GM21825 (cell line): Measurements from ENCODE around the gene PRG2.
A peak's percentile ranks its signal among the peaks of the same experiment; 100 is the strongest.

ENCODE experiments used
- ATAC-seq: cut with Tn5 transposase; IDR thresholded peaks from one replicate; pipeline ENCODE4 v1.9.1; 2021; ENCODE audit warnings: mild to moderate bottlenecking, moderate library complexity; ENCODE audit not compliant: unreplicated experiment

The PRG2 gene

GRCh38 chr11:57390535-57390934 is at the start of gene PRG2:
TSS of gene PRG2 (minus strand) at chr11:57390650. CDS start at chr11:57389944, 706 bp downstream.
- no peak for ATAC-seq

- ATAC-seq: no peak
Observed at GRCh38 chr11:57439786-57440185, 49.3 kb upstream of the PRG2 start.

GRCh38 chr11:57438345-57439285 is 48.2 kb upstream of the PRG2 start:
- ATAC-seq: no peak

- ATAC-seq: no peak
Observed at GRCh38 chr11:57436031-57436430, 45.6 kb upstream of the PRG2 start.

GRCh38 chr11:57434640-57435546 is 44.4 kb upstream of the PRG2 start:
- ATAC-seq: no peak

GRCh38 chr11:57432714-57433163 is 42.3 kb upstream of the PRG2 start:
- ATAC-seq: no peak

- ATAC-seq: no peak
Observed at GRCh38 chr11:57432149-57432561, 41.7 kb upstream of the PRG2 start.

- no peak for ATAC-seq
Observed at GRCh38 chr11:57430952-57431351, 40.5 kb upstream of the PRG2 start.

- no peak for ATAC-seq
Observed at GRCh38 chr11:57429946-57430345, 39.5 kb upstream of the PRG2 start.

- no peak for ATAC-seq
Observed at GRCh38 chr11:57428643-57429042, 38.2 kb upstream of the PRG2 start.

- no peak for ATAC-seq
Observed at GRCh38 chr11:57427727-57428082, 37.3 kb upstream of the PRG2 start.

- peak; percentile 57 for ATAC-seq
Observed at GRCh38 chr11:57426929-57427726, 36.7 kb upstream of the PRG2 start, which contains the start of gene SLC43A3. TSS of gene SLC43A3 (minus strand) at chr11:57427121. CDS start at chr11:57426172, 949 bp downstream.

GRCh38 chr11:57426439-57426928 is 36.0 kb upstream of the PRG2 start:
- no peak for ATAC-seq

GRCh38 chr11:57425565-57426438 is 35.4 kb upstream of the PRG2 start:
- ATAC-seq: no peak

- peak; percentile 87 for ATAC-seq
Observed at GRCh38 chr11:57424792-57425564, 34.5 kb upstream of the PRG2 start.

GRCh38 chr11:57424137-57424791 is 33.8 kb upstream of the PRG2 start:
- no peak for ATAC-seq

GRCh38 chr11:57422669-57423068 is 32.2 kb upstream of the PRG2 start:
- ATAC-seq: no peak

GRCh38 chr11:57421805-57422204 is 31.4 kb upstream of the PRG2 start:
- ATAC-seq: no peak
